ENCODE results near the gene CCDC188.

Gene CCDC188
- long read RNA-seq, result 0 reads

DNA sequence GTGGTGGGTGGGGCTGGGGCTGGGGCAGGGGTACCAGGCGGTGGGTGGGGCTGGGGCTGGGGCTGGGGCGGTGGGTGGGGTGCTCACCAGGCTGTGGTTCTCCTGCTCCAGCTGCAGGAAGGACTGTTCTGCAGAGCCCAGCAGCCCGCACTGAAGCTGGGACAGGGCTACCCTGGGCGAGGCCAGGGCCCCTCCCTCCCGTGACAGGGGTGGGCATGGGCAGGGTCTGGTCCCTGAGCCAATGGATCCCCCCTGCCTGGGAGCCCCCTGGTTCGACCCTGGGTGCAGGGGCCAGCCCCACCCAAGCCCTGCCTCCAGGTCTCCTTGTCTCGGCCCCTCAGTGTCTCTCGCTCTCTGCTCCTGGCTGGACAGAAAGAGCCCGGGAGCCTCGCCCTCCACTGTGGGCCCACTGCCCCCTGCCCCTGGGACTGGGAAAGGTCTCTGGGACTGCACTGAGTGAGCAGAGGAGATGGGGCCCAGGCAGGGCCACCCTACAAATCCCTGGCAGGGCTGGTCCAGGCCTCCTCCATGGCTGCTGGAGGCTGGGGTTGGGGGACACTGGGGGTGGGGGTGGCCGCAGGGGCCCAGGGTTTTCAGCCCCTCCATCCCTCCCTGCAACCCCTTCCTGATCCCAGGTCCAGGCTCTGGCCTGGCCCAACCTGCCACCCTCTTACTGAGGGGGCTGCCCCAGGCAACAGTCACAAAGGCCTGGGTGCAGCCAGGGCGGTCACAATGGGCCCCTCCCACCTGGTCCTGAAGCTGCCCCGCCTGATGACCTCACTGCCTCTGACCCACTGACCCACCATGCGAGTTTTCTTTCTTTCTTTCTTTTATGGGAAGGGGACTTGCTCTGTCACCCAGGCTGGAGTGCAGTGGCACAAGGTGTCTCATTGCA, at the start of gene CCDC188:
Gene CCDC188 (minus strand): TSS at position 675 of the 895 bp plus-strand sequence. CDS start 69 bp downstream, at position 606.
- H3K27me3 ChIP-seq (ENCODE audit: insufficient read depth, poor library complexity, severe bottlenecking), result peaks cover 6% of the 10 kb centered on the region
- no peak for DNase-seq (ENCODE audit: low read depth in 1 of 2, low spot score in 1 of 2)
- TF ChIP-seq SPI1 (IDR thresholded peaks at IDR 0.05; ENCODE audit: borderline replicate concordance, low read depth) (no peak), GABPA (IDR thresholded peaks at IDR 0.05; ENCODE audit: low read depth) (no peak), POLR2AphosphoS5 (IDR thresholded peaks at IDR 0.05; ENCODE audit: low read depth) (no peak)
- TF ChIP-seq, protein P1, sequence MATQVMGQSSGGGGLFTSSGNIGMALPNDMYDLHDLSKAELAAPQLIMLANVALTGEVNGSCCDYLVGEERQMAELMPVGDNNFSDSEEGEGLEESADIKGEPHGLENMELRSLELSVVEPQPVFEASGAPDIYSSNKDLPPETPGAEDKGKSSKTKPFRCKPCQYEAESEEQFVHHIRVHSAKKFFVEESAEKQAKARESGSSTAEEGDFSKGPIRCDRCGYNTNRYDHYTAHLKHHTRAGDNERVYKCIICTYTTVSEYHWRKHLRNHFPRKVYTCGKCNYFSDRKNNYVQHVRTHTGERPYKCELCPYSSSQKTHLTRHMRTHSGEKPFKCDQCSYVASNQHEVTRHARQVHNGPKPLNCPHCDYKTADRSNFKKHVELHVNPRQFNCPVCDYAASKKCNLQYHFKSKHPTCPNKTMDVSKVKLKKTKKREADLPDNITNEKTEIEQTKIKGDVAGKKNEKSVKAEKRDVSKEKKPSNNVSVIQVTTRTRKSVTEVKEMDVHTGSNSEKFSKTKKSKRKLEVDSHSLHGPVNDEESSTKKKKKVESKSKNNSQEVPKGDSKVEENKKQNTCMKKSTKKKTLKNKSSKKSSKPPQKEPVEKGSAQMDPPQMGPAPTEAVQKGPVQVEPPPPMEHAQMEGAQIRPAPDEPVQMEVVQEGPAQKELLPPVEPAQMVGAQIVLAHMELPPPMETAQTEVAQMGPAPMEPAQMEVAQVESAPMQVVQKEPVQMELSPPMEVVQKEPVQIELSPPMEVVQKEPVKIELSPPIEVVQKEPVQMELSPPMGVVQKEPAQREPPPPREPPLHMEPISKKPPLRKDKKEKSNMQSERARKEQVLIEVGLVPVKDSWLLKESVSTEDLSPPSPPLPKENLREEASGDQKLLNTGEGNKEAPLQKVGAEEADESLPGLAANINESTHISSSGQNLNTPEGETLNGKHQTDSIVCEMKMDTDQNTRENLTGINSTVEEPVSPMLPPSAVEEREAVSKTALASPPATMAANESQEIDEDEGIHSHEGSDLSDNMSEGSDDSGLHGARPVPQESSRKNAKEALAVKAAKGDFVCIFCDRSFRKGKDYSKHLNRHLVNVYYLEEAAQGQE (IDR thresholded peaks at IDR 0.05; ENCODE audit: insufficient replicate concordance, low read depth), result no peak
- TF ChIP-seq, protein P2, sequence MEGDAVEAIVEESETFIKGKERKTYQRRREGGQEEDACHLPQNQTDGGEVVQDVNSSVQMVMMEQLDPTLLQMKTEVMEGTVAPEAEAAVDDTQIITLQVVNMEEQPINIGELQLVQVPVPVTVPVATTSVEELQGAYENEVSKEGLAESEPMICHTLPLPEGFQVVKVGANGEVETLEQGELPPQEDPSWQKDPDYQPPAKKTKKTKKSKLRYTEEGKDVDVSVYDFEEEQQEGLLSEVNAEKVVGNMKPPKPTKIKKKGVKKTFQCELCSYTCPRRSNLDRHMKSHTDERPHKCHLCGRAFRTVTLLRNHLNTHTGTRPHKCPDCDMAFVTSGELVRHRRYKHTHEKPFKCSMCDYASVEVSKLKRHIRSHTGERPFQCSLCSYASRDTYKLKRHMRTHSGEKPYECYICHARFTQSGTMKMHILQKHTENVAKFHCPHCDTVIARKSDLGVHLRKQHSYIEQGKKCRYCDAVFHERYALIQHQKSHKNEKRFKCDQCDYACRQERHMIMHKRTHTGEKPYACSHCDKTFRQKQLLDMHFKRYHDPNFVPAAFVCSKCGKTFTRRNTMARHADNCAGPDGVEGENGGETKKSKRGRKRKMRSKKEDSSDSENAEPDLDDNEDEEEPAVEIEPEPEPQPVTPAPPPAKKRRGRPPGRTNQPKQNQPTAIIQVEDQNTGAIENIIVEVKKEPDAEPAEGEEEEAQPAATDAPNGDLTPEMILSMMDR (IDR thresholded peaks at IDR 0.05; ENCODE audit: insufficient read depth, low read length), result no peak
- no peak within 1 kb of the TSS for H3K27ac ChIP-seq (replicated peaks)
- H3K4me3 ChIP-seq (replicated peaks; ENCODE audit: insufficient read depth, low read length), result no peak within 1 kb of the TSS

DNA sequence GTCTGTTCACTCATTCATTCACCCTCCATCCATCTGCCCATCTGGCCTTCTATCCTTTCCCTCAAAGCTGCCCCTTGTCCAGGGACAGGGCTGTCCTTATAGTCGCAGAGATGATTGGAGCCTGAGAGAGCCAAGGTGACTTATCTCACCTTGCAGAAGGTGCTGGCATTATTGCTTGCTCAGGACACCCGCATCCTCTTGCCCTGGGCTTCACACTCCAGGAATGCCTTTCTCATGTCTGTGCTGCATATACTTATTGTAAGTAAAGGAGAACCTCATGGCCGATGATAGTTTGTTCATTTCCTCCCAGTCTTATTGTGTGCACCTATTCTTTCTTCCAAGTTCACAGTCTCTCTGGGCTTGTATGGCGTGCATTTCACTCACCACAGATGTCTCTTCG, 49.1 kb upstream of the CCDC188 start:
- H3K27me3 ChIP-seq (ENCODE audit: insufficient read depth, poor library complexity, severe bottlenecking), result no peaks in the 10 kb centered on the region
- no peak overlapping the region for H3K27ac ChIP-seq (replicated peaks)
- TF ChIP-seq, protein P2 (IDR thresholded peaks at IDR 0.05; ENCODE audit: insufficient read depth, low read length), result no peak
- no peak for TF ChIP-seq SPI1 (IDR thresholded peaks at IDR 0.05; ENCODE audit: borderline replicate concordance, low read depth)
- TF ChIP-seq, protein P1 (IDR thresholded peaks at IDR 0.05; ENCODE audit: insufficient replicate concordance, low read depth), result no peak
- TF ChIP-seq POLR2AphosphoS5 (IDR thresholded peaks at IDR 0.05; ENCODE audit: low read depth), result no peak
- no peak for TF ChIP-seq GABPA (IDR thresholded peaks at IDR 0.05; ENCODE audit: low read depth)
- H3K4me3 ChIP-seq (replicated peaks; ENCODE audit: insufficient read depth, low read length), result no peak overlapping the region
- DNase-seq (ENCODE audit: low read depth in 1 of 2, low spot score in 1 of 2), result no peak

DNA sequence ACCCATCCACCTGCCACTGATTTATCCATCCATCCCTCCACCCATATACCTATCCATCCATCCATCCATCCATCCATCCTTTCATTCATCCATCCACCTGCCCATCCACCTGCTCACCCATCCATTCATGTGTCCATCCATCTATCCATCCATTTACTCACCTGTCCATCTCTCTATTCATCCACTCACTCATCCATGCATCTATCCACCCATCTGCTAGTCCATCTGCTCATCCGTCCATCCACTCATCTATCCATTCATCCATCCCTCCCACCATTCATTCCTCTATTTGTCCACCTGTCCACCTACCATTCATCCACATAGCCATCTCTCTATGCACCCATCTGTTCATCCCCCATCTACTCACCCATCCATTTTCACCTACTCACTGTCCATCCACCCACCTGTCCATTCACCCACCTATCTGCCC, 48.6 kb upstream of the CCDC188 start:
- Histone ChIP-seq H3K4me3 (replicated peaks; ENCODE audit: insufficient read depth, low read length) (no peak overlapping the region), H3K27me3 (ENCODE audit: insufficient read depth, poor library complexity, severe bottlenecking) (no peaks in the 10 kb centered on the region), H3K27ac (replicated peaks) (no peak overlapping the region)
- DNase-seq (ENCODE audit: low read depth in 1 of 2, low spot score in 1 of 2), result no peak
- TF ChIP-seq, protein P1 (IDR thresholded peaks at IDR 0.05; ENCODE audit: insufficient replicate concordance, low read depth), result no peak
